ENCODE measurements around the gene GABARAP. TPM values are rescaled to one million over a fixed set of nuclear protein-coding genes. Genes with fewer than 3 reads are reported as not detected.

Gene GABARAP
- total and polyA plus RNA-seq, 10 of the 15 experiments (the other 5 are each of a cell fraction or from before 2014, with no cell fraction given) = 134 to 613 (median 285) TPM

DNA sequence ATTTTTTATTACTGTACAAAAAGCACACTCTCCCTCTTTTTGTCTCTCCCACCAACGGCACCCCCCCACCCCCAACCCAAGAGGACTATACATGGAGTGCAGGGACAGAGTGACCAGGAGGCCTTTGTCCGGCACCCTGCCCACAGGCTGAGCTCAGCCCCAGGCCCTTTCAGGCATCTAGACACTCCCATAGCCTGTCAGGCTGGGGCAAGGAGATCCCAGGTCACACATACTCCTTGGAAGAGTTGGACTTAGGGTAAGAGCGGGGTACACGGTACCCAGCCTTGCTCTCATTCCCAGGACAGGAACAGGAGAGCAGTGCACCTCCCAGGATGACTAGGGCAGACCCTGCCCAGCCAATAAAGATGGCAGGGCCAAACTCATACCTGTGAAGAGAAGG lies 17.9 kb upstream of the GABARAP start (continued):
- TF ChIP-seq, protein P1, sequence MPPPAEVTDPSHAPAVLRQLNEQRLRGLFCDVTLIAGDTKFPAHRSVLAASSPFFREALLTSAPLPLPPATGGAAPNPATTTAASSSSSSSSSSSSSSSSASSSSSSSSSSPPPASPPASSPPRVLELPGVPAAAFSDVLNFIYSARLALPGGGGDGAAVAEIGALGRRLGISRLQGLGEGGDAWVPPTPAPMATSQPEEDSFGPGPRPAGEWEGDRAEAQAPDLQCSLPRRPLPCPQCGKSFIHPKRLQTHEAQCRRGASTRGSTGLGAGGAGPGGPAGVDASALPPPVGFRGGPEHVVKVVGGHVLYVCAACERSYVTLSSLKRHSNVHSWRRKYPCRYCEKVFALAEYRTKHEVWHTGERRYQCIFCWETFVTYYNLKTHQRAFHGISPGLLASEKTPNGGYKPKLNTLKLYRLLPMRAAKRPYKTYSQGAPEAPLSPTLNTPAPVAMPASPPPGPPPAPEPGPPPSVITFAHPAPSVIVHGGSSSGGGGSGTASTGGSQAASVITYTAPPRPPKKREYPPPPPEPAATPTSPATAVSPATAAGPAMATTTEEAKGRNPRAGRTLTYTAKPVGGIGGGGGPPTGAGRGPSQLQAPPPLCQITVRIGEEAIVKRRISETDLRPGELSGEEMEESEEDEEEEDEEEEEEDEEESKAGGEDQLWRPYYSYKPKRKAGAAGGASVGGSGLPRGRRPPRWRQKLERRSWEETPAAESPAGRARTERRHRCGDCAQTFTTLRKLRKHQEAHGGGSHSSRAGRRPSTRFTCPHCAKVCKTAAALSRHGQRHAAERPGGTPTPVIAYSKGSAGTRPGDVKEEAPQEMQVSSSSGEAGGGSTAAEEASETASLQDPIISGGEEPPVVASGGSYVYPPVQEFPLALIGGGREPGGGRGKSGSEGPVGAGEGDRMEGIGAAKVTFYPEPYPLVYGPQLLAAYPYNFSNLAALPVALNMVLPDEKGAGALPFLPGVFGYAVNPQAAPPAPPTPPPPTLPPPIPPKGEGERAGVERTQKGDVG (CRISPR knock-in tag; IDR thresholded peaks at IDR 0.05) = no peak
- no peak for TF ChIP-seq ELK1 (IDR thresholded peaks at IDR 0.05; ENCODE audit: low read depth, low read length)
- no peak for TF ChIP-seq MXI1 (IDR thresholded peaks at IDR 0.05; ENCODE audit: low read depth, low read length)
- no peak for TF ChIP-seq SMC3 (IDR thresholded peaks at IDR 0.05; ENCODE audit: borderline replicate concordance, low read length)
- TF ChIP-seq TCF7 (IDR thresholded peaks at IDR 0.05; ENCODE audit: borderline replicate concordance) = no peak
- TF ChIP-seq, protein P2, sequence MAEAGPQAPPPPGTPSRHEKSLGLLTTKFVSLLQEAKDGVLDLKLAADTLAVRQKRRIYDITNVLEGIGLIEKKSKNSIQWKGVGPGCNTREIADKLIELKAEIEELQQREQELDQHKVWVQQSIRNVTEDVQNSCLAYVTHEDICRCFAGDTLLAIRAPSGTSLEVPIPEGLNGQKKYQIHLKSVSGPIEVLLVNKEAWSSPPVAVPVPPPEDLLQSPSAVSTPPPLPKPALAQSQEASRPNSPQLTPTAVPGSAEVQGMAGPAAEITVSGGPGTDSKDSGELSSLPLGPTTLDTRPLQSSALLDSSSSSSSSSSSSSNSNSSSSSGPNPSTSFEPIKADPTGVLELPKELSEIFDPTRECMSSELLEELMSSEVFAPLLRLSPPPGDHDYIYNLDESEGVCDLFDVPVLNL (IDR thresholded peaks at IDR 0.05; ENCODE audit: low read depth, low read length) = no peak

- Histone ChIP-seq H4K20me1 (ENCODE audit: control insufficient read depth, insufficient read depth) (no peaks in the 10 kb centered on the region), H3K27ac (ENCODE audit: control insufficient read depth, insufficient read depth) (no peak overlapping the region), H3K36me3 (ENCODE audit: control insufficient read depth in 2 of 2, insufficient read depth in 2 of 2, low read length in 1 of 2) (peaks cover 1 to 13% of the 10 kb centered on the region in 2 experiments; a peak in 2 of 4 replicates), H3K9ac (ENCODE audit: control insufficient read depth, insufficient read depth, low read length) (no peak overlapping the region), H3K9me3 (replicated peaks; ENCODE audit: control insufficient read depth, insufficient read depth, low read length) (no peaks in the 10 kb centered on the region), H3K4me2 (ENCODE audit: control insufficient read depth, insufficient read depth) (no peak overlapping the region), H3K79me2 (ENCODE audit: control insufficient read depth, insufficient read depth, low read length) (no peaks in the 10 kb centered on the region), H3K4me1 (ENCODE audit: control insufficient read depth, insufficient read depth, low read length) (peaks cover 17% of the 10 kb centered on the region), H3K4me3 (no peak overlapping the region), H2AFZ (ENCODE audit: control insufficient read depth, low read depth, low read length) (no peak overlapping the region), H3K27me3 (replicated peaks in 1 of 2; ENCODE audit: control insufficient read depth in 2 of 2, insufficient read depth in 2 of 2, low read length in 1 of 2) (peaks cover 3 to 5% of the 10 kb centered on the region in 2 experiments; a peak in 2 of 4 replicates)
- DNase-seq (ENCODE audit: low read depth, low spot score) (no peak), FAIRE-seq (no peak), ATAC-seq (no peak)
- WGBS (ENCODE audit: insufficient coverage, insufficient replicate concordance, low lambda C conversion rate, missing lambda C conversion rate) = 92% methylated on average over 6 of the region's 6 CpGs
- CTCF ChIA-PET = interaction anchor here (0.7 kb wide), 1 partner anchor 23 kb away, joined by 3 read pairs; no protein-coding TSS in a partner anchor
- BruUV-seq (replicated peaks) = no TSS peak
- SMC1A ChIA-PET (ENCODE audit: uncharacterized antibody, unreplicated experiment) = interaction anchor here (1.4 kb wide), 1 partner anchor 10 kb away, joined by 5 read pairs; no protein-coding TSS in a partner anchor
- RAD21 ChIA-PET (ENCODE audit: unreplicated experiment) = no interaction called here
- intact Hi-C loops (cut with micrococcal nuclease; ENCODE audit: unreplicated experiment) = no loop called here
- in situ Hi-C loops (cut with MboI) = no loop called here
- POLR2A ChIA-PET = no interaction called here
- no peak for TF ChIP-seq IKZF1 (conservative IDR thresholded peaks at IDR 0.05)
- TF ChIP-seq FOXM1 (IDR thresholded peaks at IDR 0.05; ENCODE audit: low read depth, low read length) = no peak
Observed at GRCh38 chr17:7259555-7259889, 17.3 kb upstream of the GABARAP start.

Measured in GM12878 (cell line).